DLD1 (cell line): ENCODE measurements around the gene RHBDL1.

Experiments used
- in situ Hi-C: cut with HindIII; loops from 2 replicates; pipeline ENCODE4 v1.10.0; 2017; ENCODE audit warnings: low sequenced_read_pairs

The RHBDL1 gene

DNA sequence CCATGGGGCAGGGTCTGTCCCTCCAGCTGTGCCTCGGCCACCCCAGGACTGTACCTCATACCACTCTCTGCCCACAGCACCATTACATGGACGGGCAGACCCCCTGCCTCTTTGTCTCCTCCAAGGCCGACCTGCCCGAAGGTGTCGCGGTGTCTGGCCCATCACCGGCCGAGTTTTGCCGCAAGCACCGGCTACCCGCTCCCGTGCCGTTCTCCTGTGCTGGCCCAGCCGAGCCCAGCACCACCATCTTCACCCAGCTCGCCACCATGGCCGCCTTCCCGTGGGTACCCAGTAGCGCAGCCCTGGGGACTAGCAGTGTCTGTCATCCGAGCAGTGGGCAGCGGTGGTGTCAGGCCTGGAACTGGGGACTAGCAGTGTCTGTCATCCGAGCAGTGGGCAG is 2.6 kb upstream of the RHBDL1 start:
- in situ Hi-C loops, result no loop called here

DNA sequence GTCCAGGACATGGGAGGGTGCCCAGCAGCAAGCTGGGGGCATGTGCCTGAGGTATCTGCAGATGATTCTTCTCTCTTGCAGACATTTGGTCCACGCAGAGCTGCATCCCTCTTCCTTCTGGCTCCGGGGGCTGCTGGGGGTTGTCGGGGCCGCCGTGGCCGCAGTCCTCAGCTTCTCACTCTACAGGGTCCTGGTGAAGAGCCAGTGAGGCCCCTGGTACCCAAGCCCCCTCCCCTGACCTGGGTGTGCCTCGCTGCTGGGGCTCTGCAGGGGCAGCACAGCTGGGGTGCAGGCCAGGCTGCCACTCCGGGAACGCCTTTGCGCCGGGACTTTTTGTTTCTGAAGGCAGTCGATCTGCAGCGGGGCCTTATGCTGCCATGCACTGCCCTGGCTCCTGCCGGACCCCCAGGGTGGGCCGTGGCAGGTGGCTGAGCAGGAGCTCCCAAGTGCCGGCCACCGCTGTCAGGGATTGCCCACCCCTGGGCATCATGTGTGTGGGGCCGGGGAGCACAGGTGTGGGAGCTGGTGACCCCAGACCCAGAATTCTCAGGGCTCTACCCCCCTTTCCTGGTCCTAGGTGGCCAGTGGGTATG is 2.0 kb upstream of the RHBDL1 start:
- in situ Hi-C loops, result no loop called here

DNA sequence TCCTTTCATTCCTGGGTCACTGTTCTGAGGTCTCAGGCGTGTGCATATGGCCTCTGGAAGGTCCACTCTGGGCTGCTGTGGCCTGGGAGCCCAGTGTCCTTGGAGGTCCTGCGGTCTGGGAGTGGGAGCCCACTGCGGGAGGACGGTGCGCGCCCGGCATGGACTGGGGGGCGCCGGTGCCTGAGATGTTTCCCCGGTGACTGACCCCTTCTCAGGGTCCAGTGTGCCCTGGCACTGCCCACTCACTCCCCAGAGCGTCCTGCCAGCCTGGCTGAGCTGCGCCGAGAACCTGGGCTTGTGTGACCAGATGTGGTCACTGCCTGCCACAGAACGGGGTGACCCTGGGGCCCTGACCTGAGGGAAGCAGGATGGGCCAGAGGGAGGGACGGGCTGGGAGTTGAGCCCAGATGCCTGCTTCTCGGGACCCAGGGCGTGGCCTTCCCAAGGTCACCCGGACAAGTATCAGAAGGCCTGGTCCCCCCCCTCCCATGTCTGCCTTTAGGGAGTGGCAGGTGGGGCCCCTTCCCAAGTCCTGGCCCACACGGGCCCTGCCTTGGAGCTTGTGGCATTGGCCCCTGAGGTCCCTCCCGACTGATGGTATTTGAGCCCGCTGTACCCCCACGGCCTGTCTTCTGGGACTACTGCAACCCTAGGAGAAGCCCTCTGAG is 1.1 kb upstream of the RHBDL1 start:
- in situ Hi-C loops, result no loop called here

DNA sequence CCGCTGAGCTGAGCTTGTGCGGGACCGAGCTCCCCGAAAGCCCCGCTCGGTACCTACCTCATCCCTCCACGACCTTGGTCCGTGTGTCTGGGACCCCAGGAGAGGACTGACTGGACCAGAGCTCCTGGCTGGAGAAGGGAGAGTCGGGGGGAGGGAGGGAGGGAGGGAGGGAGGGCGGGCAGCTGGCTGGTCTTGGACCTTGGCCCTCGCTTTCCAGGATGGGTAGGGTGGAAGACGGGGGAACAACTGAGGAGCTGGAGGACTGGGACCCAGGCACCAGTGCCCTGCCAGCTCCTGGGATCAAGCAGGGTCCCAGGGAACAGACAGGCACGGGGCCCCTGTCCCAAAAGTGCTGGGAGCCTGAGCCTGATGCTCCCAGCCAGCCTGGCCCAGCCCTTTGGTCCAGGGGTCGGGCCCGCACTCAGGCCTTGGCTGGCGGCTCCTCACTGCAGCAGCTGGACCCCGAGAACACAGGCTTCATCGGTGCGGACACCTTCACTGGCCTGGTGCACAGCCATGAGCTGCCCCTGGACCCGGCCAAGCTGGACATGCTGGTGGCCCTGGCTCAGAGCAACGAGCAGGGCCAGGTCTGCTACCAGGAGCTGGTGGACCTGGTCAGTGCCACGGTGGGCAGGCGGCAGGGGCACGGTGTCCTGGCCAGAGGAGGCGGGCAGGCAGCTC is 553 bp downstream of the RHBDL1 start:
- in situ Hi-C loops, result no loop called here

DNA sequence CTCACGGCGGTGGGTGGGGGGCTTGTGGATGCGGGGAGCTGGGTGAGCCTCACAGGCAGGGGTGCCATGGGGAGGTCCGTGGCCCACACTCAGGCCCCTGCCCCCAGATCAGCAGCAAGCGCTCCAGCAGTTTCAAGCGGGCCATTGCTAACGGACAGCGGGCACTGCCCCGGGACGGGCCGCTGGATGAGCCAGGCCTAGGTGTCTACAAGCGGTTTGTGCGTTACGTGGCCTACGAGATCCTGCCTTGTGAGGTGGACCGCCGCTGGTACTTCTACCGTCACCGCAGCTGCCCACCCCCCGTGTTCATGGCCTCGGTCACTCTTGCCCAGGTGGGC is 1.1 kb downstream of the RHBDL1 start:
- in situ Hi-C loops, result no loop called here

DNA sequence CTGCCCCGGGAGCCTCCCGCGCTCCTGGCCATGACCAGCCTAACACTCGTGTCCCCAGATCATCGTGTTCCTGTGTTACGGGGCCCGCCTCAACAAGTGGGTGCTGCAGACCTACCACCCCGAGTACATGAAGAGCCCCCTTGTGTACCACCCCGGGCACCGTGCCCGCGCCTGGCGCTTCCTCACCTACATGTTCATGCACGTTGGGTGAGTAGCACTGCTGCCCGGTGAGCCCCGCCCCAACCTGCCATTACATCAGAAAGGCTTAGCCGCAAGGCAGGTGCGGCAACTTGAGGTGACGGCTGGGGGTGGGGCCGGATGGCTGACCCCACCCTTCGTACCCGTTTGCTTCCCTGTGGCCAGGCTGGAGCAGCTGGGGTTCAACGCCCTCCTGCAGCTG is 1.4 kb downstream of the RHBDL1 start:
- in situ Hi-C loops, result no loop called here

DNA sequence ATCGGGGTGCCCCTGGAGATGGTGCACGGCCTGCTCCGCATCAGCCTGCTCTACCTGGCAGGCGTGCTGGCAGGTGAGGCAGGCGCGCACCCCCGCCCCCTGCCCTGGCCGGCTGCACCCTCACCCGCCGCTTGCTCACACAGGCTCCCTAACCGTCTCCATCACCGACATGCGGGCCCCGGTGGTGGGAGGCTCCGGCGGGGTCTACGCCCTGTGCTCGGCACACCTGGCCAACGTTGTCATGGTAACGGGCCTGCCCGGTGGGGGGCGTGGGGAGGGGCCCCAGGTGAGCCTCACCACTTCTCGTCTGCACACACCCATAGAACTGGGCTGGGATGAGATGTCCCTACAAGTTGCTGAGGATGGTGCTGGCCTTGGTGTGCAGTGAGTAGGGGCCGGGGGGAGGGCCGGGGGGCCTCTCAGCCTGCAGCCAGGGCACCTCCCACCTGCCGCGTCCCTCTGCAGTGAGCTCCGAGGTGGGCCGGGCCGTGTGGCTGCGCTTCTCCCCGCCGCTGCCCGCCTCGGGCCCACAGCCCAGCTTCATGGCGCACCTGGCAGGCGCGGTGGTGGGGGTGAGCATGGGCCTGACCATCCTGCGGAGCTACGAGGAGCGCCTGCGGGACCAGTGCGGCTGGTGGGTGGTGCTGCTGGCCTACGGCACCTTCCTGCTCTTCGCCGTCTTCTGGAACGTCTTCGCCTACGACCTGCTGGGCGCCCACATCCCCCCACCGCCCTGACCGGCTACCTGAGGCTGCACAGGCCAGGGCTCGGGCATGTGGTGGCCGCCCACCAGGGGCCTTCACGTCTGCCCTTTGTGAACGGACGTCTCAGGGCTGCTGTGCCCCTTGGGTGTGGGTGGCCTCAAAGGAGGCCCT is 2.1 kb downstream of the RHBDL1 start:
- in situ Hi-C loops, result no loop called here

DNA sequence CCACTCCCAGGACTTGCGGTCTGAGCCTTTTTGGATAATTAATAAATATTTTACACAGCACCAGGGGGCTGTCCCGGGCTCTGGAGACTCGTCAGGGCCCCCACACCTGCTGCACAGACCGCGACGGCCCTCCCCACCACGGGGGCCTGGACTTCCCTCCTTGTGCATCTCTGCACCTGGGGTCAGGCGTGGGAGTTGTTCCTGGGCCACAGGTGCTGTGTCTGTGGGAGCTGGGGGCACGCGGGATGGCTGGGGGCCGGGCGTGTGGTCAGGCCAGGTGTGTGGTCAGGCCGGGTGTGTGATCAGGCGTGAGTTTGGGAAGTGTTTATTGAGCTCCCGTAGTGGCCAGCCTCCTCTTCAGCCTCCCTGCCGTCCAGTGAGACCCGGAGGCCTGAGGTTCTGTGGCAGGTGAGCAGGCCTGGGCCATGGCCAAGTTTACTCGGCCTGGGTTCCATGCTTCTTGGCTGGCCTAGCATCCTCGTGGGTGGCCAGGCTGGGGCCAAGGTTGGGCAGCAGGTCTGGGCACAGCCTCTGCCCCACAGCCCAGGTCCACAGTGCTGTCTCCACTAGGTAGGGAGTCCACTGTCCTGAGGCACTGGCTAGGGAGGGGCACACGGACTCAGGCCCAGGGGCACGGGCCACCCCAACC is 2.9 kb downstream of the RHBDL1 start:
- in situ Hi-C loops, result no loop called here

DNA sequence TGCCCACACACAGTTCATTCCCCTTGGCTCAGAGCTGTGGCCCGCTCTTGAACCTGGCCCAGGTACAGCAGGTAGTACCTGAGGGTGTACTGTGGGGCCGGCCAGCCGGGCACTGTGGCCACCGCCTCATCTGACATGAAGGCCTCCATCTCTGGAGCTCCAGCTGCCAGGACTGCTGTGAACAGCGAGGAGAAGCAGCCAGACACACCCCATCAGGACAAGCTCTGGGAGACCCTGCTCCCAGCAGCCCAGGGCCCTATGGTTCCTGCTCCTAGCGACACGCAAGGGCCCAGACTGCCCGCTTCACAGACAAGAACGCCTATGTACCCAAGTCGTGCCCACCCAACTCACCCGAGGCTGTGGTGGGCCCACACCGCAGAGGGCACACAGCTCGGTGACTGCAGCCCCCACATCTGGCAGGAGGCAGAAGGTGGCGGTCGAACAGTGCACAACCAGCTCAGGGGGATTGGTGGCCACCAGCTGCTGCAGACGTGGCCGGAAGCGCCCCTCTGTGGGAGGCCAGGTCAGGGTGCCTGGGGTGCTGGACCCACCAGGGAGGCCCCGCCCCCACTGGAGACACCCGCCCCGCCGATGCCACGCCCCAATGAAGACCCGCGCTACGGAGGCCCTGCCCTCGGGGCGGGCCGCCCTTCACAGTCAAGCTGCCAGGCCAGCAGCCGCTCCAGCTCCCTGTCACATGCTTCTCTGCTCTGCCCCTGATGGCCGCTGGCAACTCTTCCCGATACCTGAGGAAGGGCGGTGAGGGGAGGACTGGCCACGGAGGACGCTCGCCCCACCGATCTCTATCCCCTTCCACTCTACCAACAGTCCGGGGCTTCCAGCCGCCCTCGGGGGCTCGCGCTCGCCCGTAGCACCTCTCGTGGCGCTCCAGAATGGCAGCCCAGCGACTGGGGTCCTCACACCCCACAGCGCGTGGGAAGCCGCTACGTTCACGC is 3.7 kb downstream of the RHBDL1 start:
- in situ Hi-C loops, result no loop called here

DNA sequence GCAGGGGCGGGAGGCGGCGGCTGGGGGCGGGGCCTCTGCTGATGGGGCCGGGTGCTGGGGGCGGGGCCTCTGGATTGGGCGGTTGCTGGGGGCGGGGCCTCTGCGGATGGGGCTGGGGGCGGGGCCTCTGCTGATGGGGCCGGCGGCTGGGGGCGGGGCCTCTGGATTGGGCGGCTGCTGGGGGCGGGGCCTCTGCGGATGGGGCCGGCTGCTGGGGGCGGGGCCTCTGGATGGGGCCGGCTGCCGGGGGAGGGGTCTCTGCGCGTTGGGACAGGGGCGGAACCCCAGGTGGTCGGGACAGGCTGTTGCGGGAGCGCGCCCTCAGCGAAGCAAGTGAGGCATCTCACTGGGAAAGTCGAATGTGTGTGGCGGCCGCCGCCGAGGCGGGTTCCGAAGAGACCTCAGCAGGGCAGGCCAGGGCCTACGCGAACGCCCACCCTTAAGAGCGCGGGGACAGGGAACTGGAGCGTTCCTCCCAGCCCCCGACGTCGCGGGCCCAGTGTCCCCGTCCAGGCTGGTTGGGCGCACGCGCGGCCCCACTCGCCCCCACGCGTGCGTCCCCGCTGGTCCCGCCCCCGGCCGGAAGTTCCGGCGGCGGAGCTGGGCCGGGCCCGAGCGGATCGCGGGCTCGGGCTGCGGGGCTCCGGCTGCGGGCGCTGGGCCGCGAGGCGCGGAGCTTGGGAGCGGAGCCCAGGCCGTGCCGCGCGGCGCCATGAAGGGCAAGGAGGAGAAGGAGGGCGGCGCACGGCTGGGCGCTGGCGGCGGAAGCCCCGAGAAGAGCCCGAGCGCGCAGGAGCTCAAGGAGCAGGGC is 4.5 kb downstream of the RHBDL1 start, which contains the start of gene STUB1:
STUB1 (plus strand) TSS at position 597 of the 811 bp plus-strand sequence; CDS start at position 713, 116 bp downstream.
- in situ Hi-C loops, result no loop called here

DNA sequence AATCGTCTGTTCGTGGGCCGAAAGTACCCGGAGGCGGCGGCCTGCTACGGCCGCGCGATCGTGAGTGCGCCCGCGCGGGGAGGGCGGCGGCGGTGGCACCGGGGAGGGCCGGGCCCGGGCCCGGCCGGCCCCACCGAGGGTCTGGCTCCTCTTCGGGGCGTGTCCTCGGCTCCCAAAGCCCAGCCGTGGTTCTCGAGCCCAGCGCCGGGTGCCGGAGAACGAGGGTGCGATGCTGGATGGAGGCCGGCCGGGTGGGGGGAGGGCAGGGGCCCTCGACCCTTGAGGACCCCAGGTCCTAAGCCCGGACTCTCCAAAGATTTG is 5.1 kb downstream of the RHBDL1 start:
- in situ Hi-C loops, result no loop called here

DNA sequence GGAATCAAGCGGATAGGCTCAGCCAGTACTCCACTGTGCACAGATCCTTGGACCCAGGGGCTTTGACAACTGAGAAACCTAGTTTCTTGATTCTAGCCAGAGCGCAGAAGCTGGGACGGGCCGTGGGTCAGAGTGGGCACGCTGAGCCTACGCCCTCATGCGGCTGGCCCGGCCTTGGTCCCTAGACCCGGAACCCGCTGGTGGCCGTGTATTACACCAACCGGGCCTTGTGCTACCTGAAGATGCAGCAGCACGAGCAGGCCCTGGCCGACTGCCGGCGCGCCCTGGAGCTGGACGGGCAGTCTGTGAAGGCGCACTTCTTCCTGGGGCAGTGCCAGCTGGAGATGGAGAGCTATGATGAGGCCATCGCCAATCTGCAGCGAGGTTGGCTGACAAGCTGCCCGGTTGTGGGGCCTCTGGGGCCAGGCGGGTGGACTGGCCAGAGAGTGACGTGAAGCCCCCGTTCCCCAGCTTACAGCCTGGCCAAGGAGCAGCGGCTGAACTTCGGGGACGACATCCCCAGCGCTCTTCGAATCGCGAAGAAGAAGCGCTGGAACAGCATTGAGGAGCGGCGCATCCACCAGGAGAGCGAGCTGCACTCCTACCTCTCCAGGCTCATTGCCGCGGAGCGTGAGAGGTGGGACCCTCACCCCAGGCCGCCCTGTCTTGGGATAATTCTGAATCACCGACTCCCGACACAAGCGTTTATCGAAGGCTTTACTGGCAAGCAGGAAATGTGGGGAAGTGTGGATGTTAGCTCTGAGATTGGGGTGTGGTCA is 5.7 kb downstream of the RHBDL1 start:
- in situ Hi-C loops, result no loop called here

DNA sequence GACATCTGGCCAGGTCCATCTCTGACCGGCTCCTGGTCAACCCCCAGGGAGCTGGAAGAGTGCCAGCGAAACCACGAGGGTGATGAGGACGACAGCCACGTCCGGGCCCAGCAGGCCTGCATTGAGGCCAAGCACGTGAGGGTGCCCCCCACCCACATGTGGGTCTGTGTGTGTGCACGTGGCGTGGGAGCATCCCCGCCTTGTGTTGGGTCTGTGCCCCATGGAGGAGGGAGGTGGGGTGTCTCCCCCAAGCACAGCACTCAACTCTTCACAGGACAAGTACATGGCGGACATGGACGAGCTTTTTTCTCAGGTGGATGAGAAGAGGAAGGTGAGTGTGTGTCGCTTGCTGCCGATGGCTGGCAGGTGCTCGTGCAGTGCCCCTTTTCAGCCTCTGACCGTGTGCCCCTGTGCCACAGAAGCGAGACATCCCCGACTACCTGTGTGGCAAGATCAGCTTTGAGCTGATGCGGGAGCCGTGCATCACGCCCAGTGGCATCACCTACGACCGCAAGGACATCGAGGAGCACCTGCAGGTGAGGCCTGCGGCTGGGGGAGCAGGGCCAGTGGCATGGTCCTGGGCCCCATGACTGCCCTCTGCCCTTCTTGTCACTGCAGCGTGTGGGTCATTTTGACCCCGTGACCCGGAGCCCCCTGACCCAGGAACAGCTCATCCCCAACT is 6.4 kb downstream of the RHBDL1 start:
- in situ Hi-C loops, result no loop called here

DNA sequence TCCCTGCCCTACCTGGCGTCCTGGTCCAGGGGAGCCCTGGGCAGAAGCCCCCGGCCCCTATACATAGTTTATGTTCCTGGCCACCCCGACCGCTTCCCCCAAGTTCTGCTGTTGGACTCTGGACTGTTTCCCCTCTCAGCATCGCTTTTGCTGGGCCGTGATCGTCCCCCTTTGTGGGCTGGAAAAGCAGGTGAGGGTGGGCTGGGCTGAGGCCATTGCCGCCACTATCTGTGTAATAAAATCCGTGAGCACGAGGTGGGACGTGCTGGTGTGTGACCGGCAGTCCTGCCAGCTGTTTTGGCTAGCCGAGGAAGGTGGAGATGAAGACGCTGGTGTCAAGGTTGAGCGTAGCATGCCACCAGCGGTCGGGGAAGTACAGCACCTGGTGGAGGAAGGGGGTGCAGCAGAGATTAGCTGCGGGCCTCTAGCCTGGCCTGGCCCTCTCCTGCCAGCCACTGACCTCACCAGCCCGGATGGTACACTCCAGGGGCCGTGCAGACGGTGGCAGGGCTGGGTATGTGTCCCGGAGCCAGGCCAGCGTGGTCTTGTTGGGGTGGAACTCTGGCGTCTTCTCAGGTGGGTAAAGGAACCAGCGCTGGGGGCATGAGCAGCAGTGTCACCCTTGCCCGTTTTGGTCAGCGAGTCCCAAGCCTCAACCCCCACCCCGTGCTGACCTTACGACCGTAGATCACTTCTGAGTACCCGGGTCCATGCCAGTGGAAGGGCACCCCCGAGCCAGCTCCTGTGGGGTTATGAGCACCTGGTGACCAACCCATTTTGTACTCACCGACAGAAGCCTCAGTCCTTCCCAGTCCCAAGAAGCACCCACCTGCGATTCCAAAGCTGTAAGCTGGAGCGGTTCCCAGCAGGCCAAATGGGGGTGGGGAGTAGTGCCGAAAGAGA is 7.3 kb downstream of the RHBDL1 start:
- in situ Hi-C loops, result no loop called here

DNA sequence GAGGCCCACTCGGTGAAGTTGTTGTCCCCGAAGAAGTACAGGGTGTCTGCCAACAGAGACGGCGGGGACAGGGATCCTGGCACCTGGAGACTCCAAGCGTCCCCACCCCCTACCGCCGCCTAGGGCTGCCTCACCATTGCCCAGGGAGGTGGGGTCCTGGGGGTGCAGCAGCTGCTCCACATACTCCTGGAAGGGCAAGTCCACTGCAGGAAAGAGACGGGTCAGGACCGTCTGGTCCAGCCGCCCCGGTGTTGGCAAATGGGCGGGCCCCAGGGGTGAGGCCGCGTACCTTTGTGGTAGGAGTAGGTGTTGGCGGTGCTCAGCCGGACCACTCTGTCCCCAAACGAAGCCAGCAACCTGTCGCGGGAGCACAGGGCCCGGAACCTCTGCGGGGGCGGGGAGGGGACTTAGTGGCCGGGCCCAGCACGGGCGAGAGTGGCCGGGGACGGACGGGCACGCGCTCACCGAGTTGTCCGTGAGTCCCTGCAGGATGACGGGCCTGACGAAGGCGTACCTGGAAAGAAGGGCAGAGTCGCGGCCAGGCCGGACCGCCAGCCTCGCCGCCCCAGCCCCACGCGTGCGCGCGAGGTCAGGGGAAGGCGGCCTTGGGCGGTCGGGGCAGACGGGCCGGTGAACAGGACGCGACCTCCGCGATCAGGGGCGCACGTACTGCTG is 8.1 kb downstream of the RHBDL1 start:
- in situ Hi-C loops, result no loop called here

DNA sequence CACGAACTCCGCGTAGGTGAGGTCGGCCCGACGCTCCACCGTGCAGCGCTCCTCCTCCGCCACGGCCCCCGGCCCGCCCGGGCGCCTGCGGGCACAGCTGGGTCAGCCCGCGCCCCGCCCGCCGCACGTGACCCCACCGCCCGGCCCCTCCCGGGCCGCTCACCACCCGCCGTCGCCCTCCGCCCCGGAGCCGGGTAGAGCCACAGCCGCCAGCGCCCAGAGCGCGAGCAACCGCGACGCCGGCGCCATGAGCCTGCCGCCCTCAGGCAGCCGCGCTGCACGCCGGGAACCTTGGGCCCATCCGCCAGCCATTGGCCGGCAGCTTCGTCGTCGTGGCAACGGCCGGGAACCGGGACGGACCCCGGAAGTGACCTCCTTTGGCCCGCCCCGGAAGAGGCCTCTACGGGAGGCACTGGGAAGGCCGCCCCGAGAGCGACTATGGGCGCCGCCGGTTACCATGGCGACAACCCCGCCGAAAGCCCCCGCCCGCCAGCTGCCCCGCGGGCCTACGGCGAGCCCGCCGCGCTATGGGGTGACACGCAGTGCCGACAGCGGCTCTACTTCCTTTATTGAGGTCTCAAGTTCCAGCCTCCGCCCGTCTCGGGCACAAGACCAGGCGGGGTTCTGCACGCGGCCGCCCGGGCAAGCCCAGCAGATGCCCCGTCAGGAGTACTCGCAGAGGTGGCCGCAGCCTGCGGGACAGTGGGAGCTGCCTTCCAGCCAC is 8.8 kb downstream of the RHBDL1 start, which contains the start of gene JMJD8:
JMJD8 (minus strand) TSS at position 264 of the 724 bp plus-strand sequence; CDS start at position 249, 15 bp downstream.
- in situ Hi-C loops, result no loop called here
